Measurements from ENCODE around the gene MOB1A. TPM values are rescaled to one million over a fixed set of nuclear protein-coding genes. Genes with fewer than 3 reads are reported as not detected.
"Not testable (repeated sequence)": the region's sequence is repeated elsewhere in the genome, so short reads cannot be mapped to it uniquely, and the experiment has no call there.

MOB1A gene
- total and polyA plus RNA-seq, 2 of the 8 experiments (the other 6 are each of a cell fraction or from before 2014, with no cell fraction given) = 21.6 to 91.7 TPM

- H3K9me3 ChIP-seq (ENCODE audit: insufficient read depth in 2 of 2, low read depth in 1 of 2, low read length in 1 of 2); H3K4me3 ChIP-seq (ENCODE audit: extremely low read depth in 1 of 4, insufficient read depth in 2 of 4, low read depth in 3 of 4, low read length in 4 of 4); H3K14ac ChIP-seq (ENCODE audit: insufficient read length); H3K27ac ChIP-seq (ENCODE audit: low read depth, low read length); H2BK120ac ChIP-seq (replicated peaks; ENCODE audit: low read depth, low read length); H3K23ac ChIP-seq (ENCODE audit: insufficient read length); H4K5ac ChIP-seq (ENCODE audit: insufficient read length, low read depth, low read length); H4K91ac ChIP-seq (replicated peaks; ENCODE audit: insufficient read length, low read length); H3K36me3 ChIP-seq (ENCODE audit: control insufficient read depth in 2 of 4, insufficient read depth in 4 of 4, low read length in 3 of 4); H3K9ac ChIP-seq (replicated peaks in 1 of 4; ENCODE audit: extremely low read depth in 1 of 4, low read depth in 3 of 4, low read length in 3 of 4); H3K56ac ChIP-seq (replicated peaks; ENCODE audit: insufficient read length, low read depth, low read length); H2BK20ac ChIP-seq (ENCODE audit: low read length); H3K4ac ChIP-seq (replicated peaks; ENCODE audit: insufficient read length, low read depth, low read length); H3K79me2 ChIP-seq (ENCODE audit: control insufficient read depth in 1 of 2, insufficient read depth in 2 of 2, low read length in 2 of 2); H4K20me1 ChIP-seq (replicated peaks in 1 of 2; ENCODE audit: control insufficient read depth in 1 of 2, insufficient read depth in 2 of 2, low read length in 2 of 2); H3K23me2 ChIP-seq (ENCODE audit: low read depth, low read length); FAIRE-seq; H3K79me1 ChIP-seq (ENCODE audit: low read depth, low read length); H3K27me3 ChIP-seq (replicated peaks in 1 of 4; ENCODE audit: control insufficient read depth in 3 of 4, extremely low read depth in 1 of 4, insufficient read depth in 3 of 4, low read length in 3 of 4); H3K18ac ChIP-seq (ENCODE audit: extremely low read depth, low read length); H2AFZ ChIP-seq (ENCODE audit: low read length); H4K8ac ChIP-seq (ENCODE audit: extremely low read depth, insufficient read depth, low read length); H3K4me2 ChIP-seq (ENCODE audit: insufficient read depth in 1 of 2, low read depth in 2 of 2, low read length in 2 of 2); H2BK15ac ChIP-seq (ENCODE audit: low read length): not testable (repeated sequence)
- Histone ChIP-seq H2BK12ac (ENCODE audit: low read depth, low read length) (0 out of 2 replicates have a peak overlapping the region, but pooled peaks have one; percentile 2), H3K4me1 (replicated peaks in 1 of 4; ENCODE audit: control insufficient read depth in 3 of 4, insufficient read depth in 4 of 4, low read length in 3 of 4) (peaks cover 3 to 11% (median 4%) of the 10 kb centered on the region in 4 experiments), H2AK5ac (ENCODE audit: low read depth, low read length) (0 out of 2 replicates have a peak overlapping the region, but pooled peaks have one; percentile 24), H2BK5ac (ENCODE audit: low read depth, low read length) (peak overlapping the region; percentile 40; the same call in 1 of the 2 replicates)
- POLR2A ChIA-PET (ENCODE audit: partially characterized antibody) = interaction anchor here (68.3 to 72.1 kb wide), 2 partner anchors 9 to 22 kb away, joined by 2699 read pairs; partner anchors contain the start of genes BOLA3, MOB1A and MTHFD2
- peak in 1 of 2 experiments; percentile 24 for DNase-seq (ENCODE audit: low read depth in 1 of 2, low spot score in 2 of 2)
- WGBS, 2 experiments (ENCODE audit: extremely low coverage in 1 of 2, insufficient coverage in 1 of 2, insufficient read length in 1 of 2, insufficient replicate concordance in 2 of 2, low coverage in 1 of 2, low lambda C conversion rate in 2 of 2, missing lambda C conversion rate in 1 of 2) = 93% methylated on average over 15 of the region's 15 CpGs; no CpG with 5 or more reads in 1 of the 2 experiments
- CTCF ChIA-PET (ENCODE audit: partially characterized antibody) = interaction anchor here (1.6 kb wide), 1 partner anchor 10 kb away, joined by 3 read pairs; no protein-coding TSS in a partner anchor
These were observed 8.0 kb upstream of the MOB1A start for GRCh38 chr2:74186706-74187105.

Data from H1 (cell line).